GM13976 (cell line): ENCODE results near the gene ZNF678.
A peak's percentile ranks its signal among the peaks of the same experiment; 100 is the strongest.

Source experiments
- DNase-seq: peaks from one replicate; pipeline ENCODE4 v3.0.0; 2012; ENCODE audit warnings: low spot score
- CTCF ChIP-seq: IDR thresholded peaks from 2 replicates; pipeline ENCODE4 v1.5.1; 2012; ENCODE audit warnings: borderline replicate concordance, mild to moderate bottlenecking; ENCODE audit not compliant: insufficient read depth; ENCODE audit errors: extremely low read depth, missing control alignments, control extremely low read depth
- in situ Hi-C: fragments of 300-500 bp; cut with MboI; formaldehyde crosslinking; loops from one replicate; pipeline ENCODE4 v1.12.0; 2022; ENCODE audit warnings: low sequenced_read_pairs, mixed read lengths, inconsistent platforms; ENCODE audit not compliant: unreplicated experiment

ZNF678 gene

GRCh38 chr1:227563324-227564201, at the start of gene ZNF678:
Gene ZNF678, plus strand, starts transcription at chr1:227563556. Its CDS starts 87,436 bp downstream, at chr1:227650992.
- no peak for TF ChIP-seq CTCF
- DNase-seq = peak; percentile 96

GRCh38 chr1:227518876-227519275, 44.5 kb upstream of the ZNF678 start:
- in situ Hi-C loops = no loop called here
- no peak for TF ChIP-seq CTCF
- DNase-seq = no peak

More at GRCh38 chr1:227563324-227564201, at the start of gene ZNF678:
- in situ Hi-C loops = no loop called here

- no peak for DNase-seq
- in situ Hi-C loops = no loop called here
- no peak for TF ChIP-seq CTCF
Observed at GRCh38 chr1:227521782-227522181, 41.6 kb upstream of the ZNF678 start.

- TF ChIP-seq CTCF = no peak
- in situ Hi-C loops = no loop called here
- no peak for DNase-seq
Observed at GRCh38 chr1:227526524-227526923, 36.8 kb upstream of the ZNF678 start.

GRCh38 chr1:227532019-227532619, 31.2 kb upstream of the ZNF678 start:
- DNase-seq = no peak
- no peak for TF ChIP-seq CTCF
- in situ Hi-C loops = no loop called here

GRCh38 chr1:227540170-227541098, 22.9 kb upstream of the ZNF678 start:
- TF ChIP-seq CTCF = no peak
- in situ Hi-C loops = no loop called here
- no peak for DNase-seq
